NCI-H1048 (cell line): ENCODE measurements around the gene INPP4B.
"Not testable (repeated sequence)": the region's sequence is repeated elsewhere in the genome, so short reads cannot be mapped to it uniquely, and the experiment has no call there.

ENCODE experiments used
- DNase-seq: peaks from one replicate; lab custom pipeline; 2025; lab: John Stamatoyannopoulos, UW

Gene INPP4B

DNA sequence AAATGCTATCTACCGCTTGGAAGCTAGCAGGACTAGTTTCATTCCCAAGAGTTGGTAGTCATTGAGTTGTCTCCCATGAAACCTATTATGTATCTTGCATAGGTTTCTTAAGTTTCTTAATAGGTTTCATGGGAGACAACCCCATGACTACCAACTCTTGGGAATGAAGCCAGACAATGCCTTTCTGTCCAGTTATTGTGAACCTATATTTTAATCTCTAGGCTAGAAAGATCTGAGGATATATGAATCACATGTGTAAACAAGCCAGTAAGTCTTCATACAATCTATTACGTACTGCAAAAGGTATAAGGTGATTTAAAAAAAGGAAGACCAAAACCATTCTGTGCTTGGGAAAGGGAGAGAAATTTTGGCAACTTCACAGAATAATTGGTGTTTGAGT, 162.6 kb downstream of the INPP4B start:
- DNase-seq, result no peak

DNA sequence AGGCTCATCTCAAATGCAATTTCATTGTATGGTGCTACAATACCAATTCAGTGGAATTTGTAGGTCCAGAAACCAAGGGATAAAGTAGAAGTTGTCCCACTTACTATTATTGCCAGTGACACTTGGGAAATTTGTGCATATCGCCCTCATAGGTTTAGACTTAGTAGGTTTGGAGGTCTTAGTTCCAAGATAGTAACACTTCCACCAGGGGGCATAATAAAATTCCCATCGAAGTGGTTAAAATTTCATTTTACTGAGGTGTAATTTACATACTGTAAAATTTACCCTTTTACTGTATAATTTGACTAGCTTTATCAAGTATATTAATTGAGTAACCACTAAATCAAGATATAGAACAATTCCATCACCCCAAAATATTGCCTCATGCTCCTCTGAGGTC, 174.6 kb downstream of the INPP4B start:
- DNase-seq, result no peak

DNA sequence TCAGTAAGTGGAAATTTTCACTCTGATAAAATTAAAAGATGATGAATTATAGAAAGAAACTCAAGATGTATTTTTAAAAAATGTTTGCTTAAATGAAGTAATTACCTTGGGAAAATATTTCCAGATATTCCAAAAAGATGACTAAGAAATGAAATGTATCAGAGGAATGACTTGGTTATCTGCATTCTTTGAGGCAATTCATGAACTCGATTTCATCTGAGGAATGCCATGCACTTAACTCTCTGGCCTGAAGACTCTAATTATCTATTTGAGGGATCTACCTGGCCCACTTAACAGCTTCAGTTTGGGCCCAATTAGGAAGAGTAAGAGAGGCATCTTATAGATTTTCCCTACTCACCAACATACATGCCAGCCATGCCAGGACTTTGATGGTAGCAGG, 182.3 kb downstream of the INPP4B start:
- no peak for DNase-seq

DNA sequence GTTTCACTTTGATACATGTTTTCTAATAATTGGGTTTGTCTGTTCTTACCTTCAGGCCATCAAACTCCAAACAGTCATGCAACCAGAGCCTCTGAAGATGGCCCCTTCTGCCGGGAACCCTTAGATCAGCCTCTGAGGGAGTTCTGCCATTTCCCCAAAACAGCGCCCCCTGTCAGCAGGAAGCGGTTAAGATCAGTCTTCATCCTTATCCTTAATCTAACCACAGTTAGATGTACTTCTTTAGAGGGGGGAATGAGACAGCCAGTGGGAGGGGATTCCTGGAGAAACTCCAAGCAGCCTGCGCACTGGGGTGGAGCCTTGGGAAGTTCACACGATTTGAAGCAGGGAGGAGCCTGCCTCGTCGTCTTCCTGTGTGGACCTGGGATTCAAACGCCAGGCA, 185.4 kb downstream of the INPP4B start:
- DNase-seq, result no peak

DNA sequence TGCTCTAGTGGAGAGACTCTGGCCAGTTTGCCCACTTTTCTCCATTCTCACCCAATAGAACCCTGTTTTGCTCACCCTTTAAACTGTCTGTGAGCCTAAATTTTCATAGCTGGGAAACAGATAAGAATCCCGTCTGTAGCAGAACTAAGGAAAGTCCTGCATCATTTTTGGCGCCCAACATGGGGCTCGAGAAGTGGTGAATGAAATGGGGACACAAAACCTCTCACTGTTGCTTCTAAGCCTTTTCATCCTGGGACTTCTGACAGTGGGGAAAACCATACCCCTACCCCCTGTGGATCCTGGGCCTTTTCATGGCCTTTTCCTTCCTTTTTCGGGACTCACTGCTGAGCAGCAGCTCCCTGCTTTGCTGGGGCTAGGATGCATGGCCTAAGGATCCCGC, 189.9 kb downstream of the INPP4B start:
- DNase-seq, result no peak

DNA sequence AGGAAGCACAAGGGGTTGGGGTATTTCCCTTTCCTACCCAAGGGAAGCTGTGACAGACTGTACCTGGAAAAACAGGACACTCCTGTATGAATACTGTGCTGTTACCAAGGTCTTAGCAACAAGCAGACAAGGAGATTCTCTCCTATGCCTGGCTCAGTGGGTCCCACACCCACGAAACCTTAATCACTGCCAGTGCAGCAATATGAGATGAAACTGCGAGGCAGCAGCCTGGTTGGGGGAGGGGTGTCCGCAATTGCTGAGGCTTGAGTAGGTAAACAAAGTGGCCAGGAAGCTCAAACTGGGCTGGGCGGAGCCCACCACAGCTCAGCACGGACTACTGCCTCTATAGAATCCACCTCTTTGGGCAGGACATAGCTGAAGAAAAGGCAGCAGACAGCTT, 197.7 kb downstream of the INPP4B start:
- no peak for DNase-seq

DNA sequence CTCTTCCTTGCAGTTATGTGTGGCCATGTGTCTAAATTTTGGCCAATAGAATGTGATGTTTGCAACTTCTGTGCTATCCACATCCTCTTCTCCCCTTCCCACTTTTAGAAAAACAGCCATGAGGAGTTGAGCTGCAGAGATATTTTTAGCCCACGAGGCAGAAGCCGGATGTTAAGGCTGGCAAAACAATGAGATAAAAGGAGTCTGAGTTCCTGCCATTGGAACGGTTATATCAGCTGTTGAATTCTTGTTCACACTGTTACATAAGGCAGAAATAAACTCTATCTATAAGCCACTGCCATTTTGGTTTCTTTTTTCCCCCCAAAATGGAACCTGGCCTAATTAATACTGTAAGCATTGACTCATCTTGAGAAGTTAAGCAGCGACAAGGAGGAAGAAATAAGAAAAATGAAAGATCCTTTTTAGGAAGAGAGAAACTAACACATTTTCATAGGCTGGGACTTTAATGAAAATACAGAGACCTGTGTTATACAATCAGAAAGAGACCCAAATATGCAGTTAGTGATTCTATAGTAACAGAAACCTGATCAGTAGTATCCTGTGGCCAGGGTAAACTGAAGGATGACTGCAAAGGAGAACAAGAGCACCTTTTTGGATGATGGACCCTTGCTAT, 200.5 kb downstream of the INPP4B start:
- no peak for DNase-seq

DNA sequence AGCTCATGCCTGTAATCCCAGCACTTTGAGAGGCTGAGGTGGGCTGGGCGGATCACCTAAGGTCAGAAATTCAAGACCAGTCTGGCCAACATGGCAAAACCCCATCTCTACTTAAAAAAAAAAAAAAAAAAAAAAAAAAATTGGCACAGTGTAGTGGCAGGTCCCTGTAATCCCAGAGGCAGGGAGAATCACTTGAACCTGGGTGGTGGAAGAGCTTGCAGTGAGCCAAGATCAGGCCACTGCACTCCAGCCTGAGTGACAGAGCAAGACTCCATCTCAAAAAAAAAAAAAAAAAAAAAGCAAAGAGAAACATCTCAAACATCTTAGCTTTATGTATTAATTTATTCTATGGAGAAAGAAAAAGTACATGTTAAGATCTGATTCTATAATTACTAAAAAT, 201.5 kb downstream of the INPP4B start:
- not testable (repeated sequence) for DNase-seq

DNA sequence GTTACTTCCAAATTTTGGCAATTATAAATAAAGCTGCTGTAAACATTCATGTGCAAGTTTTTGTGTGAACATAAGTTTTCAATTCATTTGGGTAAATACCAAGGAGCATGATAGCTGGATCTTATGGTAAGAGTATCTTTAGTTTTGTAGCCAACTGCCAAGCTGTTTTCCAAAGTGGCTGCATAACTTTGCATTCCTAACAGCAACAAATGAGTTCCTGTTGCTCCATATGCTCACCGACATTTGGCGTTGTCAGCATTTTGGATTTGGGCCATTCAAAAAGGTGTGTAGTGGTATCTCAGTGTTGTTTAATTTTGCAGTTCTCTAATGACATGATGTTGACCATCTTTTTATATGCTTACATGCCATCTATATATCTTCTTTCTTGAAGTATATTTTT, 208.5 kb downstream of the INPP4B start:
- DNase-seq, result no peak

DNA sequence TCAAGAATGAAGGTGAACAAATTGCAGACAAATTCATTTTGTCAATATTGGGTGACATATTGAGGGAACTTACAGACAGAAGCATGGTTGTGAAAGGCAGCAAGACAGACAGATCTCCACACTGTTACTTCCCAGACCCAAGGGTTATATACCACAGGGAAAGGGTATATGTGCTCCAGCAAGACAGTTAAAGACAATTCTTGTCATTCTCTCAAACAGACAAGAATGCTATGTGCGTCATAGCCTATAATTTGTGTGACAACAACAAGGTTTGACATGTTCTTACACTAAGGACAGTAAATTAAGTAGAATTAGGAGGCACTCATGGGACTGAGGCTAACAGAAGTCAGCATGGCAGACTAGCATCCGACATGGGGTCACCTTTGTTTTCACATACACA, 214.3 kb downstream of the INPP4B start:
- DNase-seq, result no peak

DNA sequence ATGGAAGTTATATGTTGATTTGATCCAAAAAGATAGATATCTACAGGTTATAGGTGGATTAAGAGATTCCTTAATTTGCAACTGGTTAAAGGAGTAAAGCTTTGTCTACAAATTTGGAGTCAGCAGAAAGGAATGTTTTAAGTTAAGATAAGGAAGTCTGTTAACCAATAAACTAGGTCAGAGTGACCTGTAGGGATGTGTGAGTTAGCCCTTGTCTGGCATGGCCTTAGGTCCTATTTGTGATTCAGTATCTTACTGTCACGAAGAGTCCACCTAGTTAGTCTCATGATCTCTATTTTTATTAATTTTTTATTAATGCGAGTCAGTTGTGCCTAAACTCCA, 230.8 kb downstream of the INPP4B start:
- DNase-seq, result no peak

DNA sequence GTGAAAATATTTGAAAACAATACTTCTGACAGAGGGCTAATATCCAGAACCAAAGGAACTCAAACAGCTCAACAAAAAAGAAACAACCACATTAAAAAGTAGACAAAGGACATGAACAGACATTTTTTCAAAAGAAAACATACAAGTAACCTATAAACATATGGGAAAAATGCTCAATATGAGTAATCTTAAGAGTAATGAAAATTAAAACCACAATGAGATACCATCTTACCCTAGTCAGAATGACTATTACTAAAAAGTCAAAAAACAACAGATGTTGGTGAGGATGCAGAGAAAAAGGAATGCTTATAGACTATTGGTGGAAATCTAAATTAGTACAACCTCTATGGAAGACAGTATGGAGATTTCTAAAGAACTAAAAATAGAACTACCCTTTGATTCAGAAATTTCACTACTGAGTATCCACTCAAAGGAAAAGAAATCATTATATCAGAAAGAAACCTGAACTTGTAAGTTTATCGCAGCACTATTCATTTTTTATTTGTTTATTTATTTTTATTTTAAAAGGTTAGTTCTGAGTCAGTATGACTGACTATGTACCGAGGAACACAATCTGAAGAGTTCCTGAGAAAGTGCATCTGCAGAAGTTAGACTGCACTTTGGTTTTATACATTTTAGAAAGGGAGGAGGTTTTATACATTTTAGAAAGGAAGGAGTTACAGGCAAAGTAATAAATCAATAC, 231.3 kb downstream of the INPP4B start:
- DNase-seq, result no peak

DNA sequence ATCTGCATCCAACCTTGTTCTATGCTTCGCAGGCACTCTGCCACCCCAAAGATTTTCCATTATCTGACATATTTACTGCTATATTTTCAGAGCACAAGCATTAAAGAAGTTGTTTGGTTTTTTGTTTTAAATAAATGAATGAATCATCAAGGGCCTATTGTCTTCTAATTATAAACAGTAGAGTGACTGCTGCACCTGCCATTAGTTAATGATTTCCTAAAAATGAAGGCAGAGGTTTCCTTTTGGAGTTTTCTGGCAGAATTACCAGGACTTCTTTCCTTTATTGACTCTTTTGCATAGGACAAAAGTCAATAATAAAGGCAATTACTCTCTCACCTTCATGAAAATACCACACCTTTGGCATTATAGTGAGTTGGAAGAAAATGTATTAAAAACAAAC, 238.1 kb downstream of the INPP4B start:
- DNase-seq, result no peak

DNA sequence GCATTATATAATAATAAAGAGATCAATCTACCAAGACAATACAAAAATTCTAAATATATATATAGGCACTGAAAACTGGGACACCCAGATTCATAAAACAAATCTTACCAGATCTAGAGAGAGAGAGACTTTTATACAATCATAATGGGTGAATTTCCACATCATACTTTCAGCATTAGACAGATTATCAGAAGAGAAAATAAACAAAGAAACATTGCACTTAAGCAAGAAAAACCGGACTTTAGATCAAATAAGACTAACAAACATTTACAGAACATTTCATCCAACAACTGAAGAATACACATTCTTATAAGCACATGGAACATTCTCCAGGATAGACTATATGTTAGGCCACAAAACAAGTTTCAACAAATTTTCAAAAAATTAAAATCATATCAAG, 245.1 kb downstream of the INPP4B start:
- DNase-seq, result no peak

DNA sequence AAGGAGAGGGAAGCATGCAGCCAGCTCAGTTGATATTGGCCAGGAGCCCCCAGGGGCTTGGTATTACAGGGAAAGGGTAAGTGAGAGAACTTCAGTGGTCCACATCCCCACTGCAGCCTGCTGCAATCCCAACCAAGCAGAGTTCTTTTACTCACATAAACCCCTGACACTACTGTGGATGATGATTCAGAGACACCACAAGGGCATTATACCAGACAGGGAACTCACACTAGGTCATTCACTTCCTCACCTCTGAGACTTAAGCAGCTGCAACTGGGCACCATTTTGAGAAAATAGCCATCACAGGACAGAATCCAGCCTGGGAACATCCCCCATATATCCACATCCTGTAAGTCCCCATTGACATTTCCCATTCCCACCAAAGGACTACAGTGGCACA, 248.0 kb downstream of the INPP4B start:
- no peak for DNase-seq

DNA sequence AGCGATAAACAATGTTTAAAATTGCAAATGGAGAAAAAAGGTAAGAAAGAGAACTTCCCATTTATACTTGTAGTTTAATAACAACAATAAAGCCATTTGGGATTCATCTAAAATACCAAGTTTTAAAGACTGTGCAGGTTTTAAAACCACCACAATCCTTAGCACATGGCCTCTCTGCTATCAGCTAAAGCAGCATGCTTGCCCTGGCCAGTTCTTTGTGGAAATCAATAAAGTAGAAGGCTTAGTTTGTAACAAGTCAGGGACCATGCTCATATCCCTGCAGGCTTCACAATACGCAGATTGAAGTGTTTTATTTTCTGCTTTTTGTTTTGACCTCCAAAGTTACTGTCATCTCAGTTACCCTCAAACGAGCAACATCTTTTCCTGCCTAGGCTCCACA, 249.5 kb downstream of the INPP4B start:
- DNase-seq, result no peak

DNA sequence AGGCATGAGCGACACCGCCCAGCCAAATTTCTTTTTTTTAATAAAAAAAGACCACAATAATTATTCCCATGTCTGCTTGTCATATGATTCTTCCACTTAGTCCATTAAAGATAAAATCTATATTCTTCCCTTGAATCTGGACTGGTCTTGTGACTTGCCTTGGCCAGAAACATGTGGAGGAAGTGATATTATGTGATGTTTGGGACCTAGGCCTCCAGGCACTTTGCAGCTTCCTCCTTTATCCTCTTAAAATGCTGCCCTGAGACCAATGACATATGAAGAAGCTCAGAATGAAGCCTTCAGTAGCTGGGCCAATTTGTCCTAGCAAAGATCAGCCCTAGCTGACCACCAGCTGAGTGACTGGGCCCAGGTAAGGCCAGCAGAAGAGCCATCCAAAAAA, 250.0 kb downstream of the INPP4B start:
- no peak for DNase-seq

DNA sequence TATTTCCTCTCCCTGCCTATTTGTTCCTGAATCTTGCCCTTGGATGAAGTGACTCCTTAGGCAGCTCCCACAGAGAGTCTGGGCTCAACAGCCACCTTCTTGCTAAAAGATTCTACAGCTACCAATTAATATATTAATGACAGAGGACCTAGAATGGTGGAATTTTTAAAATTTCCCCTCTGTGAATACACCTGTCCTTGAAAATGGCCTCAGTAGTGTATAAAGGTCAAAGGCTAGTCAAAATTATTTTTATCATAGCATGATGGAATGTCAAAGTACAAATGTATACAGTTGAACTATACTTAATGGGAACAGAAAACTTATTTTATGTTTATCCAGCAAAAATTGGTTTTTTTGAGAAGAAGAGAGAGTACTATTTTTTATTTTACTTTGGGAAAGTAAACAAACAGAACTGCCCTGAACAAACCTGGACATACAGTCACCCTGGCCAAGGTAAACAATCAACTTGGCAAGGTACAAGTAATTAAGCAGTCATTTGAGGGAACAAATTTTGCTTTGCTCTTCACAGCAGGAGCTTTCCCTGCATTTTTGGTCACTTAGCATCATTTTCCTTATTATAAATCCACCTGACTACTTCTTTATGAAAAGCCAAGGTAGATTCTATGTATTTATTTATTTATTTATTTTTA, 250.8 kb downstream of the INPP4B start:
- DNase-seq, result no peak

DNA sequence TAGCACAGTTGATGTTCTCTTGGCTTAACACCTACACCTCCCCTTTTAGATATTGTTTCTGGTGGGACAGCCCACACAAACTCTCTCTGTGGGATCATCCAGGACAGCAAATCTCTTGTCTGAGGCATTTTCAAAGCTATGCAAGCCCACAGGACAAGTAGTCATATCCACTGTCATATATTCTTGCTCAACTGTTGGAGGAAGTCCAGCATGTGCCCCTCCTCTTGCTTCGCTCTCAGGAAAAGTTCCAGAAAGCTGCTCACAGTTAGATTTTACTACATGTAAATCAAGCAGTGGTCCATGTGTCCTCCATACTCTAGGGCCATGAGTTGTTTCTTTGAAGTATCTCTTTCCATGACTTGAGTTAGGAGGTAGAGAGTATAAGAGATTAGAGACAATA, 260.7 kb downstream of the INPP4B start:
- no peak for DNase-seq

DNA sequence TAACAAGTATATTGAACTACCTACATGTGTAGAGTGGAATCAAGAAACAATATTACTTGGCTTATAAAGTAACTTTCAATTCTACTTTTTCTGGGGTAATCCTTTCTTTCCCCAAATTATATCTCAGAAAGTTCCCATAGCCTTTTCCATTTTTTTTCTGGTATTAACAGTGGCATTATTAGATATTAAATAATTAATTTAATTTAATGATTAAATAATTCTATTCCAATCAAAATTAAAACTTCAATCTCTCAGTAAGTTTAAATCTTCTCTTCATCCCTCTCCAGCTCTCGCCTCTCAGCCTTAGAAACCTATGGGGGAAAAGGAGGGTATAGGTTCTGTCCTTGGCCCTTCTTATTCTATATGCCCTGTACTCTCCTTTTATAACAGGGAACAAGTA, 262.4 kb downstream of the INPP4B start:
- no peak for DNase-seq

DNA sequence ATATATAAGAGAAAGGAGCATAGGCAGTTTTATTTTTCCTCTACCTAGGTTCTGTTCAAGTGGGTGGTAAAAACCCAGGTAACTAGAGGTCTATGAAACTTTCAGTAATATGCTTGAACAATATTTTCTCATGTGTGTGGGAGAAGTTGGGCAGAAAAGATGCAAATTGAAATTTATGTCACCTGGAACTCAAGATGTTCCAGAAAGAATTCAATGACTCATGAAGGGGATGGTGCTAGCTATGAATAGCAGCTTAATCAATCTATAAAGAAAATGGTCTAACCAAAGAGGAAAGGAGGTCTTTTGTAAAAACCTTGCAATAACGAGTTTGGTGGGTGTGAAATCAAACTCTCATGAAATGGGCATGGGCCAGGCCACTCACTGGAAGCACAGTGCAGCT, 263.8 kb downstream of the INPP4B start:
- DNase-seq, result no peak

DNA sequence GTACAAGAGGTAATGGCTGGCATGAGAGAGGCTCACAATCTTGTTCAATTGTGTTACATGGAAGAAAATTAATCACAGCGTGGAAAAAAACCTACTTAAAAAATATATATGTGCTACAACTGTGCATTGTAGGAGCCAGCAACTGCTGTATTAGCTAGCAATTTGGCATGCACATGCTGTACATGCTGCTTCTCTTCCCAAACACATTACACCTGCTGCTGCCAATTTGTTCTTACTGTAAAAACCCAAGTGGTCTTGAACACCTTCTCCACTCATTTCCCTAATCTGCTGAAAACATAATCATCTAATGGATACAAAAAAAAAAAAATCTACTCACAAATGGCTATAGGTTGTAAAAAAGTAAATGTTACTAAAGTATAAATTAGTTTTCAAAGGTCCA, 264.2 kb downstream of the INPP4B start:
- DNase-seq, result no peak

DNA sequence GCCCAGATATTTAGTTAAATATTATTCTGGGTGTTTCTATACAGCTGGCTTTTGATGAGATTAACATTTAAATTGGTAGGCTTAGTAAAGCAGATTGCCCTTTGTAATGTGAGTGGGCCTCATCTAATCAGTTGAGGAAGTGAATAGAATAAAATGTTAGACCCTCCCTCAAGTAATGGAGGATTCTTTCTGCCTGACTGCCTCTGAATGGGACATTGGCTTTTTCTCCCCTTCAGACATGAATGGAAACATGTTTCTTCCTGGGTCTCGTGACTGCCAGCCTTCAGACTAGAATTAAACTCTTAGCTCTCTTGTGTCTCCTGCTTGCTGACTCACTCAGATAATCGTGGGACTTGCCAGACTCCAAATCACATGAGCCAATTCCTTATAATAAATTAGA, 266.7 kb downstream of the INPP4B start:
- DNase-seq, result no peak

DNA sequence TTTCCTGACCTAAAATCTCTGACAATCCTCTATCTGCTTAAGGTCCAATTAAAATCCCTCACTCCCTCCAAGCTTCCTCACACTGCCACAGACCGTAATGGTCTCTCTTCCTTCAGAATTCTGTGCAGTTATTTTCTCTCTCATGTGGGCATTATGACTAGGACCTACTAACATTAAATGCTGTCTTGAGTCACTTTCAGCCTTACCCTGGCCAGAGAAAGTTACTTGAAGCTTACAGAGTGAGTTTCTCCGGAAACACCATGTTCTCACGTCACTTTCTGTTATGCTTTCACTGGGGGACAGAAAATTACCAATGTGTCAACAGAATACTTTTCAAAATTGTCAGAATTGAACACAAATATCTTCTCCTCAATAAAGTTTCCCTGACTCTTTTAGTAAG, 271.8 kb downstream of the INPP4B start:
- no peak for DNase-seq
